Karpas-422 (cell line): Measurements from ENCODE around the gene C14orf132. TPM values are rescaled to one million over a fixed set of nuclear protein-coding genes. Genes with fewer than 3 reads are reported as not detected.
A peak's percentile ranks its signal among the peaks of the same experiment; 100 is the strongest.

ENCODE experiments used
- DNase-seq: peaks from one replicate; pipeline ENCODE4 v3.0.0-alpha.2; 2015
- H2AFZ ChIP-seq: fragments of 200-600 bp; sonication (generic); 2 replicates; pipeline ENCODE4 v1.6.1; 2014; ENCODE audit warnings: antibody characterized with exemption, low read length, mixed read lengths
- H3K27ac ChIP-seq: fragments of 200-600 bp; sonication (generic); 2 replicates; pipeline ENCODE4 v1.5.1; 2014; ENCODE audit warnings: mild to moderate bottlenecking, low read length, moderate library complexity
- H3K27me3 ChIP-seq: fragments of 200-600 bp; sonication (generic); 2 replicates; pipeline ENCODE4 v1.6.1; 2014; ENCODE audit warnings: low read length, mixed read lengths
- H3K36me3 ChIP-seq: fragments of 200-600 bp; sonication (generic); 2 replicates; pipeline ENCODE4 v1.6.1; 2014; ENCODE audit warnings: low read length, mixed read lengths; ENCODE audit not compliant: insufficient read depth
- H3K4me1 ChIP-seq: fragments of 200-600 bp; sonication (generic); 2 replicates; pipeline ENCODE4 v1.6.1; 2014; ENCODE audit warnings: mild to moderate bottlenecking, low read length, mixed read lengths
- H3K4me2 ChIP-seq: fragments of 200-600 bp; sonication (generic); 2 replicates; pipeline ENCODE4 v1.6.1; 2014; ENCODE audit warnings: low read length, low read depth, mild to moderate bottlenecking; ENCODE audit not compliant: poor library complexity, severe bottlenecking
- H3K4me3 ChIP-seq: fragments of 200-600 bp; sonication (generic); 2 replicates; pipeline ENCODE4 v1.5.1; 2014; ENCODE audit warnings: mild to moderate bottlenecking, antibody characterized with exemption, low read length, mixed read lengths
- H3K79me2 ChIP-seq: fragments of 200-600 bp; sonication (generic); 2 replicates; pipeline ENCODE4 v1.6.1; 2014; ENCODE audit warnings: mild to moderate bottlenecking, low read length, mixed read lengths
- H3K9ac ChIP-seq: fragments of 200-600 bp; sonication (generic); 2 replicates; pipeline ENCODE4 v1.6.0; 2014; ENCODE audit warnings: low read length
- H3K9me2 ChIP-seq: fragments of 200-600 bp; sonication (generic), shearing (Covaris generic); replicated peaks from 2 replicates; pipeline ENCODE4 v1.6.0; 2014; ENCODE audit warnings: mild to moderate bottlenecking, low read length, moderate library complexity; ENCODE audit not compliant: insufficient read depth
- H3K9me3 ChIP-seq: fragments of 300-700, 200-600 bp; sonication (generic); 2 replicates; pipeline ENCODE4 v1.6.1; 2014; ENCODE audit warnings: low read length, mixed read lengths
- H4K20me1 ChIP-seq: fragments of 200-600 bp; sonication (generic); 2 replicates; pipeline ENCODE4 v1.6.1; 2014; ENCODE audit warnings: mild to moderate bottlenecking, antibody characterized with exemption, low read length, low read depth; ENCODE audit not compliant: insufficient read depth
- total RNA-seq: library from RNA; depleted of rRNA; stranded (reverse); fragments of >200 nt; shearing (Covaris generic); gene quantifications from 2 replicates; pipeline ENCODE4 v1.2.3, GENCODE V29; 2014; ENCODE audit warnings: low replicate concordance

Gene C14orf132
- total RNA-seq, 1 experiment from 2014 or later, result 0.07 TPM

GRCh38 chr14:96060186-96060933 lies 21.2 kb downstream of the C14orf132 start:
- Histone ChIP-seq H3K9me2 (no peaks in the 10 kb centered on the region), H2AFZ (no peak overlapping the region), H4K20me1 (no peaks in the 10 kb centered on the region), H3K9ac (no peak overlapping the region), H3K4me3 (no peak overlapping the region), H3K9me3 (no peaks in the 10 kb centered on the region), H3K79me2 (no peaks in the 10 kb centered on the region), H3K4me2 (no peak overlapping the region), H3K4me1 (peaks cover 87% of the 10 kb centered on the region), H3K27me3 (no peaks in the 10 kb centered on the region), H3K36me3 (no peaks in the 10 kb centered on the region), H3K27ac (no peak overlapping the region)
- no peak for DNase-seq

- Histone ChIP-seq H3K9me3 (no peaks in the 10 kb centered on the region), H3K27me3 (no peaks in the 10 kb centered on the region), H3K4me1 (peaks cover 87% of the 10 kb centered on the region), H3K9ac (no peak overlapping the region), H3K4me2 (no peak overlapping the region), H2AFZ (no peak overlapping the region), H3K4me3 (no peak overlapping the region), H3K79me2 (no peaks in the 10 kb centered on the region), H3K36me3 (no peaks in the 10 kb centered on the region), H4K20me1 (no peaks in the 10 kb centered on the region), H3K9me2 (no peaks in the 10 kb centered on the region), H3K27ac (no peak overlapping the region)
- no peak for DNase-seq
Observed at GRCh38 chr14:96062010-96062409, 22.8 kb downstream of the C14orf132 start.

- no peak overlapping the region for H3K4me3 ChIP-seq
- H3K9ac ChIP-seq, result no peak overlapping the region
- no peaks in the 10 kb centered on the region for H4K20me1 ChIP-seq
- H3K27ac ChIP-seq, result no peak overlapping the region
- H3K9me3 ChIP-seq, result no peaks in the 10 kb centered on the region
- no peaks in the 10 kb centered on the region for H3K9me2 ChIP-seq
- H3K27me3 ChIP-seq, result no peaks in the 10 kb centered on the region
- no peak for DNase-seq
- peaks cover 87% of the 10 kb centered on the region for H3K4me1 ChIP-seq
- H3K36me3 ChIP-seq, result no peaks in the 10 kb centered on the region
- H3K4me2 ChIP-seq, result no peak overlapping the region
- H3K79me2 ChIP-seq, result no peaks in the 10 kb centered on the region
- no peak overlapping the region for H2AFZ ChIP-seq
Observed at GRCh38 chr14:96062506-96062905, 23.3 kb downstream of the C14orf132 start.

- Histone ChIP-seq H3K9ac (peak overlapping the region; percentile 57), H3K4me3 (peak overlapping the region; percentile 35; the same call in 1 of the 2 replicates), H4K20me1 (no peaks in the 10 kb centered on the region), H3K79me2 (no peaks in the 10 kb centered on the region), H3K9me3 (no peaks in the 10 kb centered on the region), H3K4me1 (peaks cover 84% of the 10 kb centered on the region), H3K36me3 (no peaks in the 10 kb centered on the region), H3K27ac (peak overlapping the region; percentile 77), H2AFZ (peak overlapping the region; percentile 51; the same call in 1 of the 2 replicates), H3K4me2 (peak overlapping the region; percentile 70), H3K27me3 (no peaks in the 10 kb centered on the region), H3K9me2 (no peaks in the 10 kb centered on the region)
- peak; percentile 74 for DNase-seq
Observed at GRCh38 chr14:96064866-96065265, 25.7 kb downstream of the C14orf132 start.

GRCh38 chr14:96065661-96066459 lies 26.7 kb downstream of the C14orf132 start:
- Histone ChIP-seq H3K36me3 (no peaks in the 10 kb centered on the region), H3K4me3 (peak overlapping the region; percentile 35), H3K4me2 (peak overlapping the region; percentile 70), H3K9me2 (no peaks in the 10 kb centered on the region), H4K20me1 (no peaks in the 10 kb centered on the region), H3K79me2 (no peaks in the 10 kb centered on the region), H3K9me3 (no peaks in the 10 kb centered on the region), H3K27ac (peak overlapping the region; percentile 77), H2AFZ (peak overlapping the region; percentile 77), H3K27me3 (no peaks in the 10 kb centered on the region; the same call in 1 of the 2 replicates), H3K4me1 (peaks cover 83% of the 10 kb centered on the region), H3K9ac (peak overlapping the region; percentile 57)
- peak; percentile 90 for DNase-seq

- H2AFZ ChIP-seq, result 0 out of 2 replicates have a peak overlapping the region, but pooled peaks have one; percentile 4
- no peaks in the 10 kb centered on the region for H3K9me3 ChIP-seq
- H3K9ac ChIP-seq, result no peak overlapping the region
- DNase-seq, result peak; percentile 91
- no peaks in the 10 kb centered on the region for H4K20me1 ChIP-seq
- H3K4me1 ChIP-seq, result peaks cover 88% of the 10 kb centered on the region
- peak overlapping the region; percentile 70 for H3K4me2 ChIP-seq
- H3K36me3 ChIP-seq, result no peaks in the 10 kb centered on the region
- peak overlapping the region; percentile 77 for H3K27ac ChIP-seq
- H3K79me2 ChIP-seq, result no peaks in the 10 kb centered on the region
- H3K9me2 ChIP-seq, result no peaks in the 10 kb centered on the region
- no peaks in the 10 kb centered on the region; the same call in 1 of the 2 replicates for H3K27me3 ChIP-seq
- no peak overlapping the region for H3K4me3 ChIP-seq
Observed at GRCh38 chr14:96066976-96067375, 27.8 kb downstream of the C14orf132 start.

GRCh38 chr14:96067985-96068930 lies 29.1 kb downstream of the C14orf132 start:
- Histone ChIP-seq H3K9ac (peak overlapping the region; percentile 13; the same call in 1 of the 2 replicates), H3K4me2 (peak overlapping the region; percentile 0), H3K4me3 (no peak overlapping the region), H3K4me1 (peaks cover 91% of the 10 kb centered on the region), H3K27ac (peak overlapping the region; percentile 23; the same call in 1 of the 2 replicates), H3K79me2 (no peaks in the 10 kb centered on the region), H4K20me1 (no peaks in the 10 kb centered on the region), H3K36me3 (no peaks in the 10 kb centered on the region), H3K9me3 (no peaks in the 10 kb centered on the region), H3K9me2 (no peaks in the 10 kb centered on the region), H2AFZ (peak overlapping the region; percentile 24), H3K27me3 (no peaks in the 10 kb centered on the region; the same call in 1 of the 2 replicates)
- no peak for DNase-seq
